Glomerular visceral epithelial cell (primary cell): Measurements from ENCODE around the gene LMBR1L.
"Not testable (repeated sequence)": the region's sequence is repeated elsewhere in the genome, so short reads cannot be mapped to it uniquely, and the experiment has no call there.

Experiments
- DNase-seq: peaks from one replicate; pipeline ENCODE4 v3.0.0-alpha.2; 2016; ENCODE audit errors: extremely low spot score

LMBR1L gene, protein sequence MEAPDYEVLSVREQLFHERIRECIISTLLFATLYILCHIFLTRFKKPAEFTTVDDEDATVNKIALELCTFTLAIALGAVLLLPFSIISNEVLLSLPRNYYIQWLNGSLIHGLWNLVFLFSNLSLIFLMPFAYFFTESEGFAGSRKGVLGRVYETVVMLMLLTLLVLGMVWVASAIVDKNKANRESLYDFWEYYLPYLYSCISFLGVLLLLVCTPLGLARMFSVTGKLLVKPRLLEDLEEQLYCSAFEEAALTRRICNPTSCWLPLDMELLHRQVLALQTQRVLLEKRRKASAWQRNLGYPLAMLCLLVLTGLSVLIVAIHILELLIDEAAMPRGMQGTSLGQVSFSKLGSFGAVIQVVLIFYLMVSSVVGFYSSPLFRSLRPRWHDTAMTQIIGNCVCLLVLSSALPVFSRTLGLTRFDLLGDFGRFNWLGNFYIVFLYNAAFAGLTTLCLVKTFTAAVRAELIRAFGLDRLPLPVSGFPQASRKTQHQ

DNA sequence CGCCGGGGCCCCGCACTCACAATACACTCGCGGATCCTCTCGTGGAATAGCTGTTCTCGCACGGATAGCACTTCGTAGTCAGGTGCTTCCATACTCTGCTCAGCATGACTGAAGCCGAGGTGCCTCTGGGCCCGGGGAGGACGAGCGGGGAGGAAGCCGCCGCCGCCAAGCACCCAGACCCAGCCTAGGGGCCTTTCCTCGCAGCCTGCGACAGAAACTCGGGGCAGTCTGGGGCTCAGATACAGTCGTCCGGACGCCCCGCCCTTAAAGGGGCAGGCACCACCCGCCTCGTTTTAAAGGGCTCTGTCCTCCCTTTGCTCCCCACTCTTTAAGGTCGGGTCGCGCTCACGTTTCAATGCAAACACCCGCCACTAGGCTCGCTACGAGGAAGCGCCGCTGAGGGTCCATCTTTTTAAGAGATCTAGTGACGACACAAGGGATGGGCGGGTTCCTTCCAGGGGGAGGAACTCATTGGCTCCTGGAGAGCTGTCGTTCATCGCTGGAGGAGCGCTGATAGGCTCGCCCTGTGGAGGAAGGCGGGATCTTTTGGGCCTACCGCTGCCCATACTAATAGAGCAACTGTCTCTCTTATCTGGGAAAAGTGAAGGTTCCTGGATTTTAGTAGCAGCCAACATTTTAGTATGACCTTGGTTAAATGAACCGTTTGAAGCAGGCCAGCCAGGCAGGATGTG lies at the start of gene LMBR1L:
Gene LMBR1L, minus strand, starts transcription at position 384 of the 692 bp plus-strand sequence. Its CDS starts 292 bp downstream, at position 92.
- peak; percentile 98 for DNase-seq

DNA sequence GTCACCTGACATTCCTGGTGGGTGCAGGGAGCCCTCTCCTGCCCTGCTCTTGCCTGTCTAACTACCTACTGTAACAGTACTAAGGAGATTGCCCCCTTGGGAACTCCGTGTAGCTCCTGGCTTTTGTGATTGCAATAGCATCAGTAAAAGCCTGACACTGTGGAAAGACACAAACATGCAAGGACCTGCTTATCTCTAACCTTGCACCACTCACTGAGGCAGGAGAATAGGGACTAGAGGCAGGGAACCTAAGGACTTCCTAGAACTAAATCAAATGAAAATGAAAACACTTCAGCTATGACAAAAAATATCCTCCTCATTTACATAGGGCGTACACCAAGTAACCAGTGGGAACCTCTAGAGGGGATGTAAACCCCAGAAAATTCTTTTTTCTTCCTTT lies 49.8 kb upstream of the LMBR1L start:
- DNase-seq, result no peak

DNA sequence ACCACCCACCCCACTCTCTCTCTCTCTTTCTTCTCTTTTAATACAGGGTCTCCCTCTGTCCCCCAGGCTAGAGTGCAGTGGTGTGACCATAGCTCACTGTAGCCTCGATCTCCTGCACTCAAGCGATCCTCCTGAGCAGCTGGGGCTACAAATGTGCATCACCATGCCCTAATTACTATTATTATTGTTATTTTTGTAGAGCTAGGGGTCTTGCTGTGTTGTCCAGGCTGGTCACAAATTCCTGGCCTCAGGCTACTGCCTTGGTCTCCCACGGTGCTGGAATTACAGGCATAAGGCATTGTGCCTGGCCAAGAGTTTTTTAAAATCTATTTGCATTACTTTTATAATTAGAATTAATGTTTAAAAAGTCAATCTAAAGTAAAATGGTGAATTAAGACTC lies 43.6 kb upstream of the LMBR1L start:
- no peak for DNase-seq

DNA sequence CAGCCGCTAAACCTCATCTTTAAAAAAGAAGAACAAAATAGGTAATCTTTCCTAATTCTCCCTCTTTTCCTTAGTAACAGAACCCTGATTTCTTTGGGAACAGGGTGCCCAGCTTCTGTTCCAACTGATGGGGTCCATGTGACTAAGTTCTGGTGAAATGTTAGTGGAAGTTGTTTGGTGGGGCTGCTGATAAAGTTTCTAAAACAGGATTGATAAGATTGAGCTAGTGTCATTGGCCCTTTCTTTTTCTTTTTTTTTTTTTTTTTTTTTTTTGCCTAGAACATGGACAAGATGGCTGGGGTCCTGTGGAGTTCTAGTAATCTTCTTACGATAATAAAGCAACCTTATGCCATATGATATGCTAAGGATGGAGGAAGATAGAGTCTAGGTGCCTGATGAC lies 36.7 kb upstream of the LMBR1L start:
- no peak for DNase-seq

DNA sequence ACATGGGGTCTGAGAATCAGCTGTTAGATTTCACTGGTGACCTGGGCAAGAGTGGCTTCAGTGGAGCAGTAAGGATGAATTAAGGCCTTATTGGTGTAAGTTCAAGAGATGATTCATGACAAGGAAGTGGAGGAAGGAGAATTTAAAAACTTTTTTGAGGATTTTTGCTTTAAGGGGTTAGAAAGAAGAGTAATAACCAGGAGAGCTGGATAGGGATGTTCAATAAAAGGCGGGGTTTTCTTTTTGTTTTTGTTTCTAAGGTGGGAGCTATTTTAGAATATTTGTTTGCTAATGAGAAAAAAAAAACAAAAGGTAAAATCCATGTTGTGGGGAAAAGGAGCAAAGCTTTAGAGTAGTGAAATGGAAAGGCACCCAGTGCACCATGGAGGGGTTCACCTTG lies 35.8 kb upstream of the LMBR1L start:
- DNase-seq, result no peak

DNA sequence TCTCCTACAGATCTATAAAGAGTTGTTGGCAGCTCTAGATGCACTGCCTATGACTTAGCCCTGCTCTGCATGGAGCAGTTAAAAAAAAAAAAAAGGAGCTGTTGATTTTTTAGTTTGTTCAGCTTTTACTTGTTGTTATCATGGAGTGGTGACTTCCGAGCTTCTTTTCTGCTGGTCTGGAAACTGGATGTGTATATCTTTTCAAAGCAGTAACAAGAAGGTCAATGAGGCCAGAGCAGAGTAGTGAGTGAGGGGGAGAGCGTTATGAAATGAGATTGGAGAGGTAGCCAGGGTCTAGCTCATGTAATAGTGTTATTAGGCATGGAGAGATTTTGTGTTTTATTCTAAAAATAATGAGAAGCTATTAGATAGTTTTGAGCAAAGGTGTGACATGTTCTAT lies 33.7 kb upstream of the LMBR1L start:
- no peak for DNase-seq

DNA sequence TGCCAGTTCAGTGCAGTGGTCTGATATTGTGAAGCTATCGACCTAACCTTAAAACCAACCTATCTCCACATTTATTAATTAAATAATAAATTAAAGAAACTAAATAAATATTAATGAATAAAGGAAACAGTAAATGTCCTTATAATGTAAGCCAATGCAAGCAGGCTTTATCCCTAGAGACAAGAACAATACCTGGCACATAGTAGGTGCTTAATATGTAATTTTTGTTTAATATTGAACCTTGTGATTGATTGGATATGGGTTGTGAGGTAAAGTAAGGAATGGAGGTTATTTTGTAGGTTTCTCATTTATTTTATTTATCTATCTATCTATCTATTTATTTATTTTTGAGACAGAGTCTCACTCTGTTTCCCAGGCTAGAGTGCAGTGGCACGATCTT lies 28.4 kb upstream of the LMBR1L start:
- DNase-seq, result no peak

DNA sequence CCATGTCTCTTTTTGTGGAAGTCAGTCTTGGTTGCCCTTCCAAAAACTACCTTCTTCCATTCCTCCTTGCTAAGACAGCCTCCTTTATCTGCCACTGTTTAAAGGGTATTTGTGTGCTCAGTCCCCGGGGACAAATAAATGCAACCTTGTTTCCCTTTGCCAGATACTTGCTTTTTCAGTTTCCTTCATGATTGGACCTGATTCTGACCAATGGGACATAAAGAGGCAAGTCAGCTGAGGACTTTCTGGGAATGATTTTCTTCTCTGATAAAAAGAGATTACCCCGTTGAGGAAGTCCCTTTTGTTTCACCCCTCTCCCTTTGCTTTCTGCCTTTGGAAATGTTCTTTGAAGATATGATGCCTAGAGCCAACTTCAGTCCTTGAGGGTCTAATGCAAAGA lies 27.9 kb upstream of the LMBR1L start:
- DNase-seq, result no peak

DNA sequence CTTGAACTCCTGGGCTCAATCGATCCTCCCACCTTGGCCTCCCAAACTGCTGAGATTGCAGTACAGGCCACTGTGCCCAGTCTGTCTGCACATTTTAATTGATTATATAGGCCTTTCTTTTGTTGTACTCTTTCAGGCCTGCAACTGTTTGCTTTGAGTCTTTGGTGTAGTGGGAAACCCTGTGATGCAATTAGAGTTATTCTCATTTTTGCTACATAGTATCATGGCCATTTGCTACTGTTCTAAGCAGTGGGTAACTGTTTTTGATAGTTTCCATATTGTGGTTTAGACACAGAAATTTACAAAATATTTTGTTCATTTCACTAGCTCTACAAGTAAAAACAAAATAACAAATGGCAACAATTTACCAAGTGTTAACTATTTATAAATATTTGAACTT lies 26.8 kb upstream of the LMBR1L start:
- DNase-seq, result no peak

DNA sequence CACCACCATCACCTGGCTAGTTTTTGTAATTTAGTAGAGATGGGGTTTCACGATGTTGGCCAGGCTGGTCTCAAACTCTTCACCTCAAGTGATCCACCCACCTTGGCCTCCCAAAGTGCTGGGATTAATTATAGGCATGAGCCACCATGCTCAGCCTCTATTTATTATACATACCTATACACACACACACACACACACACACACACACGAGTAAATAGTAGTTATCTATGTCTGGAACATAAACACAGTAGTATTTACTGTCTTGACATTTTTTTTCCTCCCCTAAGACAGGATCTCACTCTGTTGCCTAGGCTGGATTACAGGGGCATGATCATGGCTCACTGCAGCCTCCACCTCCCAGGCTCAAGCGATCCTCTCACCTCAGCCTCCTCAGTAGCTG lies 26.4 kb upstream of the LMBR1L start:
- DNase-seq, result not testable (repeated sequence)

DNA sequence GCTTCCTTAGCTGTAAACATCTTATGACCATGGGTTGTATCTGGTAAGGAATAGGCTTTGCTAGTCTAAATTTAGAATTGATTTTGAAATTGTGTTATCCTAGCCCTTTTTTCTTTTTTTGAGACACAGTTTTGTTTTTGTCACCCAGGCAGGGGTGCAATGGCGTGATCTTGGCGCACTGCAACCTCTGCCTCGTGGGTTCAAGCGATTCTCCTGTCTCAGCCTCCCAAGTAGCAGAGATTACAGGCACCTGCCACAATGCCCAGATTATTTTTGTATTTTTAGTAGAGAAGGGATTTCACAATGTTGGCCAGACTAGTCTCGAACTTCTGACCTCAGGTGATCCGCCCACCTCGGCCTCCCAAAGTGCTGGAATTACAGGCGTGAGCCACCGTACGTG lies 22.9 kb upstream of the LMBR1L start:
- no peak for DNase-seq

DNA sequence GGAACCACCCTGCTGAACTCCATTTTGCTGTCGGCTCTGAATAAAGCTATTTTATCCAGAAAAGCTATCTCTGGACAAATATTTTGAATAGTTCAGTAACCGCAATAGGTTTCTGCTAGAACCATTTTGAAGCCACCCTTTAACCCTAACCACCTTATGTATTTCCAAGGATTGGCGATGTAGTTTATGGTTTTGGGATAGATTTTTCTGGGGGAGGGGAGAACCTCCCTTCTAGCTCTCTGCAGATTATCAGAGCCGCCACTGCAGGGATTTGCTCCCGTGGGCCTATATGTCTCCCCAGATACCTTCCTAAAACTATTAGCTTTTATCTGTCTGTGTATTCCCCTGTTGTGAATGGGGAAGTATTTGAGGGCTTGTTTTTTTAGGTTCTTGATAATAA lies 22.4 kb upstream of the LMBR1L start:
- DNase-seq, result no peak

DNA sequence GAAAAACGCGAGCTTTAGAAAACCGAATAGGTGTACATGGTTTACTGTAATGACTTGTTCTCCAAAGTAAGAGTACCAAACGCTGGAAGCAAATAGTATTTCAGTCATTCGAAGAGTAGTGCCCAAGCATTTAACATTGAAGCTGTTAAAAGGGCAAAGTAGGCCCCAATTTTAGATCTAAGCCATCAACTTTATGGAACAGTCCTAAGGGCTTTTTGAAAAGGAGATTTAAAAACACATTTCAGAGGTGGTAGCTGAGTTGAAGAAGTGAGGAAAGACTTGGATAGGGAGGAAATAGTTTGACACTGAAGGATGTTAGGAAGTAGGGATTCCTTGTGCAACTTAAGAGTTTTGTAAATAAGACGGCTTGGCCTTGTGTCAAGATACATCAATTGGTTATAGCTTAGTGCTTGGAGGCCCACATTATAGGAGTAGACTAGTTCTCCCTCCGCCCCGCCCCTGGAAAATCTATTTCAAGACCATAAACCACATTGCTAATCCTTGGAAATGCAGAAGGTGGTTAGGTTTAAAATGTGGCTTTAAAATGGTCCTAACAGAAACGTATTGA lies 21.3 kb upstream of the LMBR1L start:
- peak; percentile 13 for DNase-seq

DNA sequence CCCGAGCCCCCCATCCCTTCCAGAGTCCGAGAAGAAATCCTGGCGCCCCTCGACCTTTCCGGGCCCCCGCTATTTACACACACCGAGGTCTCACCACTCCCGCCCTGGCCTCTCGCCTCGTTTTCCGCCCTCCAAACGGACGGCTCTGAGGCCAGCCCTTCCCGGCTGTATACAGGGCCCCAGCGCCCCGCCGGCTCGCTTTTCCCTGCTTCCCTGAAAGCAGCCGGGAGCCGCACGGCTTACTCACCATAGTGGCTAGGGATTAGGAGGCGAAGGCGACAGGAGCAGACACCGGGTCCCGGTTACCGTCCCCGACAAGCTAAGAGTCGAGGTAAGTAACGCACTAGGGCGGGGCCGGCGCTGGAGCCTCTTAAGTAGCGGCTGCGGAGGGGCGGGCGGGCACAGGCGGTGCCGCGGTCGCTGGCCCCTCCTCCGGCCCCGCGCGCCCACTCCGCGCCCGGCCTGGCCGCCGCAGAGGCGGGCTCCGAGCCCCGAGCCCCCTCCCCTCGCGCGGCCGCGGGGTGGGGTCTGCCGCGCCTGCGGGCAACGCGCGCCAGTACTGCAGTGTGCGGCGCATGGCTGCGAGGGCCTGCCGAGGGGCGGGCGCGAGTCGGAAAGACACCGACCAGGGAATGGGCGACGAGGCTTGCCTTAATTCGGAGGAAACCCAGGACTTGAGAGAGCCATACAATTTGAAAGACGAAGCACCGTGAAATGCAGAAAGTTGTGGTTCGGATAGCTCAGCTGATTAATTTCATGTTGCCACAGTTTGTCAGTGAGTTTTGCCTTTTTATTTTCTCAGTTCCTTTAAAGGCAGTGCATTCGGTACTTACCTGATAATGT lies 20.6 kb upstream of the LMBR1L start, which contains the start of gene TUBA1B:
Gene TUBA1B, minus strand, starts transcription at position 345 of the 843 bp plus-strand sequence. Its CDS starts 95 bp downstream, at position 250.
- peak; percentile 94 for DNase-seq

DNA sequence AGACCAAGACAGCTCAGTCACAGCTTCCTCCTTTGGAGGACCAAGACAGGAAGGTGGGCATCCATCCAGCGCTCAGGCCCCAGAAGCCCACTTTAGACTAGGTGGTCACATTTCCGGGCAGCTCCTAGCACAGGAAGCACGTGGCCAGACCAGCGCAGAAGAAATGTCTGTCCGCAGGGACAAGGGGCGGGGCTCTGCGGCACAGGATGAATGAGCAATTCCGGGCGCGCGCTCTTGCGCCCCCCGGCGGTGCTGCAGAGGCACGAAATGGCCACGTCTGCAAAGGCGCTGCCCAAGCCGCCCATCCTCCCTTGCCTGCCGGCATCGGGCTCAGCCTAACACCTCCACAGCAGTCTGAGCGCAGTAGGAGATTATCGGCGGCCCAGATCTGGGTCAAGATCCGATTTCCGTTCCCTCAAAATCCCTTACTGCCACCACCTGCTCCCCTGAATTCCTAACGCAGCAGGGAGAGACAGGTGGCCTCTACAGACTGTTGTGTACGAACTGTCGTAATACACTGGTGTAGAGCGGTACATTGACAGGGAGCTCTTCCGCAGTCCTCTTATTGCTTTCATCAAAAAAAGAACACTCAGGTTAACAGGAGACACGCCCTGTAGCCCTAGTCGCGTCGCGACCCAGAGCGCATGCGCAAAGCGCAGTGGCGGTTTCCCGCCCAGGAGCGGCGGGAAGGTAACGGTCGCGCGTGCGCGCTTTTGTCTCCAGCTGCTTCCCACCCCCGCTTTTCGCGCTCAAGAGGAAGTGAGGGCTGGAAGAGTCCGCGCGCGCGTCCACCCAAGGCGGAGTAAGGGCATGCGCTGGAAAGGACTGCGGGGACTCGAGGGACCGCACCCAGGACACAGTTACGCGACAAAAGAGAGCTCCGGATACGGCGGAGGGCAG lies 19.8 kb upstream of the LMBR1L start:
- peak; percentile 91 for DNase-seq

DNA sequence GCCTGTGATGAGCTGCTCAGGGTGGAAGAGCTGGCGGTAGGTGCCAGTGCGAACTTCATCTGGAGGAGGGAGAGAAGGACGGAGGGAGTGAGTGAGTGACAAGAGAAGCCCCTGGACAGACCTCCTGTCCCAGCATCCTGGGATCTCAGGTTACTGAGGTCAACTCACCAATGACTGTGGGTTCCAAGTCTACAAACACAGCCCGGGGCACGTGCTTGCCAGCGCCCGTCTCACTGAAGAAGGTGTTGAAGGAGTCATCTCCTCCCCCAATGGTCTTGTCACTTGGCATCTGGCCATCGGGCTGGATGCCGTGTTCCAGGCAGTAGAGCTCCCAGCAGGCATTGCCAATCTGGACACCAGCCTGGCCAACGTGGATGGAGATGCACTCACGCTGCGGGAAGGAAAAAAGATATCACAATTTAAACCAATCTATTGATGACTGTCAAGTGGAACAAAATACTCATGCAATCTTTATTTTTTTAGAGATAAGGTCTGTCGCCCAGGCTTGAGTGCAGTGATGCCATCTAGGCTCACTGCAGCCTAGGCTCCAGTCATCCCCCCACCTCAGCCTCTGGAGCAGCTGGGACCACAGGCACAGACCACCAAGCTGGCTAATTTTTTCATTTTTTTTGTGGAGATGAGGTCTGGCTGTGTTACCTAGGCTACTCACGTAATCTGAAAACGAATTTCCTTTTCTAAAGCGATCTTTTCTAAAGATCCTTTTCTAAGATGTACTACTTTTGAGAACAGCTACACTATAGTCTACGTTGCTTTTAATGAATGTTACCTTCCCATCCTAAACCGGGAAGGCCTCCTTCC lies 18.9 kb upstream of the LMBR1L start:
- no peak for DNase-seq

DNA sequence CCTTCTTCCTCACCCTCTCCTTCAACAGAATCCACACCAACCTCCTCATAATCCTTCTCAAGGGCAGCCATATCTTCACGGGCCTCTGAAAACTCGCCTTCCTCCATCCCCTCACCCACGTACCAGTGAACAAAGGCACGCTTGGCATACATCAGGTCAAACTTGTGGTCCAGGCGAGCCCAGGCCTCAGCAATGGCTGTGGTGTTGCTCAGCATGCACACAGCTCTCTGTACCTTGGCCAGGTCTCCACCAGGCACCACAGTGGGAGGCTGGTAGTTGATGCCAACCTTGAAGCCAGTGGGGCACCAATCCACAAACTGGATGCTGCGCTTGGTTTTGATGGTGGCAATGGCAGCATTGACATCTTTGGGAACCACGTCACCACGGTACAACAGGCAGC lies 17.3 kb upstream of the LMBR1L start:
- DNase-seq, result not testable (repeated sequence)

DNA sequence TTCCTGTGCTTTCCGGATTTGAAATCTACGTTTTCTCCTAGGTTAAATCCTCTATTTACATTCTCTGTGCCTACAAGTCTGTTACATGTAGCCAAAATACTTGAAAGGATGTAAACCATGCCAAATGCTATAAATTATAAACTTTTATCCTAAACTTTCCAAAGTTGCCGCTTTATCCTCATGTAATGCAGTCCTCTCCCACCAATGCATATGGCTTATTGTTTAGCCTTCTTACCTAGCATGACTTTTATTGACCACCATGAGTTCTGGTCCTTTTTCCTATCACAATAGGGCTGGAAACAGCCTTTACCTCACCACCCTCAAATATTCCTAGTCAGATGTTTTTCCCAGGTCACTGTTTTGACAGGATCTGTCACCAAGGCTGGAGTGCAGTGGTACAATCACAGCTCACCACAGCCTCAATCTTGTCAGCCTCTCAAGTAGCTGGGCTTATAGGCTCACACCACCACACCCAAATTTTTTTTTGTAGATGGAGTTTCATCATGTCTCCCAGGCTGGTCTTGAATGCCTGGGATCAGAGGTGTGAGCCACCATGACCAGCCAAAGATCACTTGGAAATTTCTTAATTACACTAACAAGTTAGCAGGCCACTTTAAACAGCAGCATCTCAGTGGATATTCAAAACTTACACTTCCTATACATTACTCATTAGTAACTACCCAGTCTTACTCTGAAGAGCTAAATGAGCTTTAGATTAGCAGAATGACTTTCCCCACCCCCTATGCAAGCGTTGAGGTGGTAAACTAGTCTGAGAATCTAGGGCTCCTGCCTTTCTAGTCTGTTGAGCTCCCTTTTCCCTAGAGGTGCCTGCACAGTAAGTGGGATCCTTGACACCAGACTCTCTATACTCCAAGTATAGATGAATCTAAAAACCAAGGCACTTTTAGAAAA lies 16.5 kb upstream of the LMBR1L start:
- peak; percentile 44 for DNase-seq
